Progenitor cell of endocrine pancreas (in vitro differentiated cells): ENCODE results near the gene DMRTB1. TPM values are rescaled to one million over a fixed set of nuclear protein-coding genes. Genes with fewer than 3 reads are reported as not detected.
A peak's percentile ranks its signal among the peaks of the same experiment; 100 is the strongest.

ENCODE experiments used
- DNase-seq: peaks from one replicate; pipeline ENCODE4 v3.0.0; 2021; ENCODE audit warnings: low spot score; ENCODE audit not compliant: unreplicated experiment
- H3K27ac Mint-ChIP-seq: 2 replicates; pipeline ENCODE4 v1.8.0; 2021; ENCODE audit warnings: mild to moderate bottlenecking, moderate library complexity, mixed read lengths
- H3K27me3 Mint-ChIP-seq: 2 replicates; pipeline ENCODE4 v1.8.0; 2021; ENCODE audit warnings: mixed read lengths
- H3K36me3 Mint-ChIP-seq: 2 replicates; pipeline ENCODE4 v1.8.0; 2022; ENCODE audit warnings: mixed read lengths; ENCODE audit not compliant: insufficient read depth
- H3K4me1 Mint-ChIP-seq: 2 replicates; pipeline ENCODE4 v1.8.0; 2021; ENCODE audit warnings: low read depth, mixed read lengths
- H3K4me3 Mint-ChIP-seq: 2 replicates; pipeline ENCODE4 v1.8.0; 2021; ENCODE audit warnings: low read depth, mild to moderate bottlenecking, moderate library complexity, mixed read lengths
- H3K9me3 Mint-ChIP-seq: 2 replicates; pipeline ENCODE4 v1.8.0; 2021; ENCODE audit warnings: low read depth, mixed read lengths
- total RNA-seq: library from RNA; stranded (reverse); gene quantifications from 2 replicates; pipeline ENCODE4 v1.2.1, GENCODE V29; 2021
- TF ChIP-seq, protein P1 (sequence below): fragments of 200-600 bp; sonication (generic); IDR thresholded peaks from one replicate; pipeline ENCODE4 v1.5.0; 2021; ENCODE audit warnings: antibody characterized with exemption, mild to moderate bottlenecking; ENCODE audit not compliant: unreplicated experiment

DMRTB1 gene
- total RNA-seq, 1 donor from 2014 or later, result not detected

DNA sequence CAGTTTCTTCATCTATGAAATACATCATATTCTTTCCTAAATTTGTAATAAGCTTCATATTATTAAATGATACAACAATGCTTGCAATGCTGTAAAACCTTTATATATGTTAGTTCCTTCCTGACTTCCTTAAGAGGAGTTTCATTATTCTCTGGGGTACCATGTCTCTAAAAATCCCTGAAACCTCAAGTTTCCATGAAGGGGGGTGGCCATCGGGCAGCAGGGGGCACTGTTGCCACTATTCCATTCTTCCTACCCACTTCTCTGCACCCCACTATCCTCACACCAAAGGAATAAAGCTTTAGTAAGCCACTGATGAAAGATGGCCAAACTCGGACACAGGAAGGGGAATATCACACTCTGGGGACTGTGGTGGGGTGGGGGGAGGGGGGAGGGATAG, 9.0 kb upstream of the DMRTB1 start:
- no peaks in the 10 kb centered on the region for H3K36me3 Mint-ChIP-seq
- no peak overlapping the region for H3K4me3 Mint-ChIP-seq
- peaks cover 25% of the 10 kb centered on the region for H3K27me3 Mint-ChIP-seq
- peak overlapping the region; percentile 40 for H3K27ac Mint-ChIP-seq
- H3K9me3 Mint-ChIP-seq, result no peaks in the 10 kb centered on the region
- H3K4me1 Mint-ChIP-seq, result peaks cover 2% of the 10 kb centered on the region
- TF ChIP-seq, protein P1, sequence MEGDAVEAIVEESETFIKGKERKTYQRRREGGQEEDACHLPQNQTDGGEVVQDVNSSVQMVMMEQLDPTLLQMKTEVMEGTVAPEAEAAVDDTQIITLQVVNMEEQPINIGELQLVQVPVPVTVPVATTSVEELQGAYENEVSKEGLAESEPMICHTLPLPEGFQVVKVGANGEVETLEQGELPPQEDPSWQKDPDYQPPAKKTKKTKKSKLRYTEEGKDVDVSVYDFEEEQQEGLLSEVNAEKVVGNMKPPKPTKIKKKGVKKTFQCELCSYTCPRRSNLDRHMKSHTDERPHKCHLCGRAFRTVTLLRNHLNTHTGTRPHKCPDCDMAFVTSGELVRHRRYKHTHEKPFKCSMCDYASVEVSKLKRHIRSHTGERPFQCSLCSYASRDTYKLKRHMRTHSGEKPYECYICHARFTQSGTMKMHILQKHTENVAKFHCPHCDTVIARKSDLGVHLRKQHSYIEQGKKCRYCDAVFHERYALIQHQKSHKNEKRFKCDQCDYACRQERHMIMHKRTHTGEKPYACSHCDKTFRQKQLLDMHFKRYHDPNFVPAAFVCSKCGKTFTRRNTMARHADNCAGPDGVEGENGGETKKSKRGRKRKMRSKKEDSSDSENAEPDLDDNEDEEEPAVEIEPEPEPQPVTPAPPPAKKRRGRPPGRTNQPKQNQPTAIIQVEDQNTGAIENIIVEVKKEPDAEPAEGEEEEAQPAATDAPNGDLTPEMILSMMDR, result peak; percentile 25
- DNase-seq, result no peak

DNA sequence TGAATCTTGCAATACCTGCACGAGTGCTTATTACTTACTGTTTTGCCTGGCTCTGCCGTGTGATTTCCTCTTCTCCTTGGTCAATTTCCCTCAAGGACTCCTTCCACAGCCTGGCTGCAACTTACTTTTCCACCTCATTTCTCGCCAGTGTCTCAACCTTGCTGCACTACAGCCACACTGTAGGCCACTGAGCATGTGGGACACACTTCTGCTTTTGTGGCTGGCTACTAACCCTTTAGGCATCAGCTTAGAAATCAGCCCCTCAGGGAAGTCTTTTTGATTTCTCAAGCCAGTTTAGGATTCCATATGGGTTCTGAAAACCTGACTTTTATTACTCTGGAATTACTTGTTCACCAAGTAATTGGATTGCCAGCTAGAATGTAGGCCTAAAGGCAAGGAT, 5.2 kb upstream of the DMRTB1 start:
- Mint-ChIP-seq H3K27me3 (peaks cover 17% of the 10 kb centered on the region), H3K9me3 (no peaks in the 10 kb centered on the region), H3K36me3 (no peaks in the 10 kb centered on the region), H3K4me3 (no peak overlapping the region), H3K4me1 (peaks cover 2% of the 10 kb centered on the region), H3K27ac (no peak overlapping the region)
- TF ChIP-seq, protein P1, result no peak
- DNase-seq, result no peak

DNA sequence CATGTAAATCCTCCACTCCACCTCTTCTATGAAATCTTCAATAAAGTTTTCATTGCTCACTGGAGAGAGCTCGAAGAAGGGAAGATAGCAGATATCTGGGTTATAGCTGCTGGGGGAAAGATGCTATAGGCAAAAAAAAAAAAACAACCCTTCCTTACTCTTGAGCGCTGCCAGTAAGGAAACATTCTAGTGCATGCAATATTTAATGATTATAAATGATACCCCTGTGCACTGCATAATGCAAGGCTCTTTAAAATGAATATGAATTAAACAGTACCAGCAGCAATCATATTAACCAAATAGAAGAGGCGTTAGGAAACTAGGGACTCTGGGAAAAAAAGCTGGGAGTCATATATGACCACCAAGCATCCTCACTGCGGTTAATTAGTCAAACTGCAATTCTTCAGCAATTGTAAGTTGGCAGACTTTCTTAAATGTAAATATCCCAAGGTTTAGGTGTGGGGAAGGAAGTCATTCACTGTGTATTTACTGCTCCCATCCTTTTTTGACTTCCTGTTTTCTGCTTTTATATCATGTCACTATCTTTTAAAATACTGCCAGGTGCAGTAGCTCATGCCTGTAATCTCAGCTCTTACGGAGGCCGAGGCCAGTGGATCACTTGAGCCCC, 3.7 kb upstream of the DMRTB1 start:
- no peaks in the 10 kb centered on the region for H3K4me1 Mint-ChIP-seq
- H3K27me3 Mint-ChIP-seq, result peaks cover 5% of the 10 kb centered on the region
- TF ChIP-seq, protein P1, result no peak
- H3K4me3 Mint-ChIP-seq, result no peak overlapping the region
- no peak for DNase-seq
- H3K27ac Mint-ChIP-seq, result no peak overlapping the region
- no peaks in the 10 kb centered on the region for H3K9me3 Mint-ChIP-seq
- H3K36me3 Mint-ChIP-seq, result no peaks in the 10 kb centered on the region

DNA sequence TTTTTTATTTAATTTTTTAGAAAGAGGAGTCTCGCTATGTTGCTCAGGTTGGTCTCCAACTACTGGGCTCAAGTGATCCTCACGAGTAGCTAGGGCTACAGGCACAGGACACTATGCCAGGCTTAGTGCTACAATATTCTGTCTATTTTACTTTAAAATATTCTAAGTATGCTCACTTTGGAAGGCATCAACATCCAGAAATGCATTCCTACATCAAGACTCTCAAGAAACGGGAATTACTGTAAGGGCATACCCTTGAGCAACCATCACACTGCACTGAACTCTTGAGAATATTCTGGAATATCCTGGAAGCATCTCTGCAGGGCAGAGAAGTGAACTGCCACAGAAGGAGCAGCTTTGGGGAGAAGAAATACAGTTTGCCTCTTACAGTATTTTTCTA, 565 bp upstream of the DMRTB1 start:
- H3K36me3 Mint-ChIP-seq, result no peaks in the 10 kb centered on the region
- no peak for DNase-seq
- TF ChIP-seq, protein P1, result no peak
- peaks cover 7% of the 10 kb centered on the region for H3K27me3 Mint-ChIP-seq
- H3K4me3 Mint-ChIP-seq, result no peak overlapping the region
- no peaks in the 10 kb centered on the region for H3K9me3 Mint-ChIP-seq
- no peak overlapping the region for H3K27ac Mint-ChIP-seq
- no peaks in the 10 kb centered on the region for H3K4me1 Mint-ChIP-seq

DNA sequence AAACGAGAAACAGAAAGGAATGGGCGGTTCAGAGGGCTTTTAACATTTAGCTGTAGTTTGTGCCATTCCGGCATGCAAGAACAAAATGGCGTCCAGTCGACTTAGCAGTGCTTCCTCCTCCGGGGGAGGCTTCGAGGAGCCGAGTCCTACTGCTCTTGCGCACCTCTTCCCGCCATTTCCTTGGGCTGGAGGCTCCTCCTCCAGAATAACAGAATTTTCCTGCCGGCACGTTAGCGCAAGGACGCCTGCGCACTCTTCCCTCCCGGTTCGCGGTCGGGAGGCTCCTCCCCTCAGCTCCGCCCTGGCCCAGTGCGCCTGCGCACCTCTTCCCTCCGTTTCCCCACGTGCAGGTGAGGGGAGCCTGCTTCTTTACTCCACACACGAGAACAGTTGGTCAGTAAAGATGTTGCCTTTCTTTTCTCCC, 1.0 kb downstream of the DMRTB1 start:
- no peak overlapping the region for H3K27ac Mint-ChIP-seq
- TF ChIP-seq, protein P1, result no peak

More for the DNA sequence above, 1.0 kb downstream of the DMRTB1 start:
- DNase-seq, result no peak
- Mint-ChIP-seq H3K4me1 (no peaks in the 10 kb centered on the region), H3K9me3 (no peaks in the 10 kb centered on the region), H3K27me3 (peaks cover 7% of the 10 kb centered on the region), H3K4me3 (no peak overlapping the region), H3K36me3 (no peaks in the 10 kb centered on the region)
